Stimulated activated CD4-positive, alpha-beta T cell treated with anti-CD3 and anti-CD28 coated beads, Interleukin-15, amount 100 ng/mL, for 48 hours (primary cell): ENCODE data around the gene KLHDC1.
"Not testable (repeated sequence)": the region's sequence is repeated elsewhere in the genome, so short reads cannot be mapped to it uniquely, and the experiment has no call there.

Experiments
- DNase-seq, 2 donors: peaks; one replicate each; pipeline ENCODE4 v3.0.0-alpha.2; 2020; ENCODE audit warnings: low read depth in 2 of 2

KLHDC1 gene

GRCh38 chr14:49692811-49693734 is at the start of gene KLHDC1:
Gene KLHDC1 (plus strand): TSS chr14:49693120. CDS start chr14:49693195, 75 bp downstream.
- peak; percentile 52 to 67 for DNase-seq

GRCh38 chr14:49653508-49653907 is 39.4 kb upstream of the KLHDC1 start:
- no peak for DNase-seq

GRCh38 chr14:49654511-49654910 is 38.4 kb upstream of the KLHDC1 start:
- DNase-seq: no peak

GRCh38 chr14:49657500-49657899 is 35.4 kb upstream of the KLHDC1 start:
- DNase-seq: not testable (repeated sequence)

DNA sequence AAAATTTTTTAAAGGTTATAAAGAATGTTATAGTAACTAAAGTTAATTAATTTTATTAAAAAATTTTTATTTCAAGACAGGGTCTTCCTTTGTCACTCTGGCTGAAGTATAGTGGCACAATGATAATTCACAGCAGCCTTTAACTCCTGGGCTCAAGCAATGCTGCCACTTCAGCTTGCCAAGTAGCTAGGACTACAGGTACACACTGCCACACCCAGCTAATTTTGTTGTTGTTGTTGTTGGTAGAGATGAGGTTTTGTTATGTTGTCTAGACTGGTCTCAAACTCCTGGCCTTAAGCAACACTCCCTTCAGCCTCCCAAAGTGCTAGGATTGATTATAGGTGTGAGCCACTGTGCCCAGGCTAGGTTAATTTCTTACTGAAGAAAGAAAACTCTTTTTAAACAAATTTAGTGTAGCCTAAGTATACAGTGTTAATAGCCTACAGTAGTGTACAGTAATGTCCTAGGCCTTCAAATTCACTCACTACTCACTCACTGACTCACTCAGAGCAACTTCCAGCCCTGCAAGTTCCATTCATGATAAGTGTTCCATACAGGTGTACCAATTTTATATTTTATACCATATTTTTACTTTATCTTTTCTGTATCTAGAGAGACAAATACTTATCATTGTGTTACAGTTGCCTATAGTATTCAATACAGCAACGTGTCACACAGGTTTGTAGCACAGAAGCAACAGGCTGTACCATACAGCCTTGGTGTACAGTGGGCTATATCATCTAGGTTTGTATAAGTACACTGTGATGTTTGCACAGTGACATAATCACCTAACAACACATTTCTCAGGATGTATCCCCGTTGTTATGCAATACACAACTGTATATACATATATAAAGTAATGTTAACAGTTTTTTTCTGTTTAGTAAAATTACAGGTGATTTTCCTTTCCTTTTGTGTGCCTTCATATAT is 33.1 kb upstream of the KLHDC1 start:
- no peak for DNase-seq

- no peak for DNase-seq
These were observed 22.4 kb upstream of the KLHDC1 start for GRCh38 chr14:49670475-49670874.

DNA sequence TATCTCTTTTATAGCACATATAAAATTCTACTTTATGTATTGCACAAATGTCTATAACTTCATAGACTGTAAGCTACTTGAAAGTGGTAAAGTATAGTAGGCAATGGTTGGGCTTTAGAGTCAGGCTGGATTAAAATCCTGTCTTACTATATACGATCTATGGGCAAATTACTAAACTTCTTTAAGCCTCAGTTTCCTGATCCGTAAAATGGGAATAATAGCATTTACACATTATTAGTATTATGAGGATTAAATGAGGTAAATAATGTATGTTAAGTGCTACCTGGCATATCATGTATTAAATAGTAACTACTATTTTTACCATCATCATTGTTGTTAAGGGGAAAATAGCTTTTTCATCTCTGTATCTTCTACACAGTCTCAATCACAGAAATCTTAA is 19.3 kb upstream of the KLHDC1 start:
- no peak for DNase-seq

DNA sequence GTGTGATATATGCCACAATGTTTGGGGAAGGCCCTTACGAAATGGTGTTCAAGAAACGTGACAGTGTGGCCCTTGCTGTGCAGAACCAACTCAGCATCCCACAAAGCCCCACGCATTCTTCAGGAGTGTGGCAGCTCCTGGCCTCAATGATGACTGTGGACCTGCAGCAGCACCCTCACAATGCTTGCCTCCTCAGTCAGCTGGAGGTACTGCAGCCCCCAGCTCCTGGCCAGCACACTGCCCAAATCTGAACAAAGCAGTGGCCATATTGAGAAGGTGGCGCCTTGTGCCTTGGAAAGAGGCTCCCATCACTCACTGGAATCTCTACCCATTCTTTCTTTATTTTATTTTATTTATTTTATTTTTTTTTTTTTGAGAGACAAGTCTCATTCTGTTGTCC is 15.3 kb upstream of the KLHDC1 start:
- no peak for DNase-seq

- no peak for DNase-seq
These were observed 13.6 kb upstream of the KLHDC1 start for GRCh38 chr14:49679271-49679670.

DNA sequence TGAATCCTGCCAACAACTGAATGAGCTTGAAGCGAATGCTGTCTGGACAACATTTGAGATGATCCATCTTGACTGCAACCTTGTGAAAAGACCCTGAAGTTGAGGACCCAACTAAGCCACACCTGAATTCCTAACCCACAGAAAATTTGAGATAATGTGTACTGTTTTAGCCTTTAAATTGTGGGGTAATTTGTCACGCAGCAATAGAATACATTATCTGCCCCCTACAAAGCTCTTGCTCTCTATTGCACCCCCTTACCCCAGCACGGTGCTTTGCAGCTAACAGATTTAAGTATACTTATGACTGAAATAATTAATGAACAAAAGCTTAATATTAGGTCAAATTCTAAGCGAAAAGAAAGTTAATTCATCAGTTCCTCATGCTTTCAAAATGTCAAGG is 6.5 kb upstream of the KLHDC1 start:
- DNase-seq: no peak

- DNase-seq: peak; percentile 65 to 79
These were observed 4.8 kb upstream of the KLHDC1 start, which contains the start of gene POLE2 for GRCh38 chr14:49687942-49688700. Gene POLE2 (minus strand): TSS chr14:49688214. CDS start chr14:49688203, 11 bp downstream.

GRCh38 chr14:49688701-49689030 is 4.3 kb upstream of the KLHDC1 start:
- no peak for DNase-seq

DNA sequence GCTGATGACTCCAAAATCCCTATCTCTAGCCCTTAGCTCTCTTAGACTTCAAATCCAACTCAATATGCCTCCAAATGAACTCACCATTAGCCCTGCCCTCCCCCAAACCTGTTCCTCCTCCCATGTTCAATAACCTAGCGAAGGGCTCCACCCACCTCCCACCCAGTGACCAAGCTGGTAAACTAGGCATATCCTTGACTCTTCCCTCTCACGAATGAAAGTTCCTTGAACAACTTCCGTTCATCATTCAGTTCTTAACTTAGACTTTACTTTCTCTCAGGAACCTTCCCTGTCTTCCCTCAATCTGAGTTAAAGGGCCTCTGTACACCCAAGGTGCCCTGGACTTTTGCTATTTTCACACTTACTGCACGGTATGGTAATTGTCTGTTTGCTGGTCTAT is 1.9 kb upstream of the KLHDC1 start:
- no peak for DNase-seq

DNA sequence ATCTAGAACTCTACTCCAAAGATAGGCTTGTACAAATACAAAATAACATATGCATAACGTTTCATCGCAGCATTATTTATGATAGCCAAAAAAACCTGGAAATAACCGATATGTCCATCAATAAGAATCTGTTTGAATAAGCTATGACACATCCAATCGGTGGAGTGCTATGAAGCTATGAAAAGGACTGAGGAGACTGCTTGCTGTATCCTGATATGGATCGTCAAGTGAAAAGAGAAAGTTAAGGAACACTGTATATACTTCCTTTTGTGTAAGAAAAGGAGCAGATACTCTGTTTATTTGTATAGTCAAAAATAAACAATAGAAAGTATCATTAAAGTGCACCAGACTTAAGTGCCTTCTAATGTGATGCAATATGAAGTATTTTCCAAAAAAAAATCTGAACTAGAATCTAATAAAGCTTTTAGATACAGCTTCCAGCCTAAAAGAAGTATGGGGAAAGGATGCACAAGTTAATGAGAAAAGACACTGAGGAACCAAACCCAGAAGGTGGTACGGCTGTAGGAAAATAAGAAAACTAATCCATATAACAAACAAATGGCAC is 645 bp upstream of the KLHDC1 start:
- no peak for DNase-seq

DNA sequence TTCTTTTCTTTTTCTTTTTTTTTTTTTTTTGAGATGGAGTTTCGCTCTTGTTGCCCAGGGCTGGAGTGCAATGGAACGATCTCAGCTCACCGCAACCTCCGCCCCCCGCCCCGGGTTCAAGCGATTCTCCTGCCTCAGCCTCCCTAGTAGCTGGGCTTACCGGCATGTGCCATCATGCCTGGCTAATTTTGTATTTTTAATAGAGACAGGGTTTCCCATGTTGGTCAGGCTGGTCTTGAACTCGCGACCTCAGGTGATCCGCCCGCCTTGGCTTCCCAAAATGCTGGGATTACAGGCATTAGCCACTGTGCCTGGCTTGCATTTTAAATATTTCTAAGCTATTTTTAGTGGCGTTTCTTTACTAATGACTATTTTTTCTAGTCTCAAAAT is 810 bp downstream of the KLHDC1 start:
- not testable (repeated sequence) for DNase-seq

GRCh38 chr14:49702725-49703124 is 9.8 kb downstream of the KLHDC1 start:
- no peak for DNase-seq

DNA sequence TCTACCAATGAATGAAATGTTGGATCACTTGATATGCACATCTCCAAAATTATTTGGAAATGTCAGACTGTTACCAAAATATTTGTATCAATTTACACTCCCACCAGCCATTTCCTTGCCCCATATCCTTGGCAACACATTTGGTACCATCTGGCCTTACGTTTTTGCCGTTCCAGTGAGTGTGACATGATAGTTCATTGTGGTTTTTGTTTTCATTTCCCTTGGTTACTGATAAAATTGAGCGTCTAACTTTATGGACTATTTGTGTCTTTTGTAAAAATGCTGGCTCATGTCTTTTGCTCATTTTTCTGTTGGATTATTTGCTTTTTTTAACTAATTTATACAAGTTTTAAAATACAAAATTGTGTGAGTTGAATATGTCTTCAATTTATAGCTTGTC is 11.0 kb downstream of the KLHDC1 start:
- DNase-seq: no peak

DNA sequence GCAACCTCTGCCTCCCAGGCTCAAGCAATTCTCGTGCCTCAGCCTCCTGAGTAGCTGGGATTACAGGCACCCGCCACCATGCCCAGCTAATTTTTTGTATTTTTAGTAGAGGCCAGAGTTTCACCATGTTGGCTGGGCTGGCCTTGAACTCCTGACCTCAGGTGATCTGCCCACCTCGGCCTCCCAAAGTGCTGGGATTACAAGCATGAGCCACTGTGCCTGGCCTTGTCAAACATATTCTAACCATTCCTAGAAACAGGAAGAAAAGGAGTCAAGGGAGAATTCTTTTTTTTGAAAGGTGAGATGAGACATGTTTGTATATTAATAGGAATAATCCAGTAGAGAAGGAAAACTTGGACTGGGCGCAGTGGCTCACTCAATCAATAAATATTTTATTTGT is 11.6 kb downstream of the KLHDC1 start:
- not testable (repeated sequence) for DNase-seq

GRCh38 chr14:49710993-49711392 is 18.1 kb downstream of the KLHDC1 start:
- DNase-seq: not testable (repeated sequence)

- DNase-seq: no peak
These were observed 27.8 kb downstream of the KLHDC1 start for GRCh38 chr14:49720744-49721143.

DNA sequence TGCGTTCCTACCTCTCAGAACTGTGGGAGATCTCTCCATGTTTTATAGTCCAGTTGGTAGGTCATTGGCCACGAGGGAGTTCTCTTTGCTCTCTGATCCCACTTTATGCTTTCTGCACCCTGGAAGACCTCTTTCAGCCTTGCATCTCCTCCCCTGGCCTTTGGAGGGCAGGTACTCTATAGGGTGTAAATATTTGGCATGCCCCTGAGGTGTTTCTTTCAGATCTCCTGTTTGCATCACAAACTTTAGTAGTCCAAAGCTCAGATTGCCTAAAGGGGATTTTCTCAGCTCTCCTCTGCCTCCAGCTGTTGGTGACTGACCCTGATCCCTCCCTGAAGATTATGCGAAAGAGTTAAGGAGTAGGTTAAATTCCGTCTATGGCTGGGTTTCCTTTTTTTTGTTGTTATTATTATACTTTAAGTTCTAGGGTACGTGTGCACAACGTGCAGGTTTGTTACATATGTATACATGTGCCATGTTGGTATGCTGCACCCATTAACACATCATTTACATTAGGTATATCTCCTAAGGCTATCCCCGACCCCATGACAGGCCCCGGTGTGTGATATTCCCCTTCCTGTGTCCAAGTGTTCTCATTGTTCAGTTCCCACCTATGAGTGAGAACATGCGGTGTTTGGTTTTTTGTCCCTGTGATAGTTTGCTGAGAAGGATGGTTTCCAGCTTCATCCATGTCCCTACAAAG is 29.0 kb downstream of the KLHDC1 start:
- not testable (repeated sequence) for DNase-seq
